ENCODE results near the gene NUP85. TPM values are rescaled to one million over a fixed set of nuclear protein-coding genes. Genes with fewer than 3 reads are reported as not detected.
"Not testable (repeated sequence)": the region's sequence is repeated elsewhere in the genome, so short reads cannot be mapped to it uniquely, and the experiment has no call there.

NUP85 gene
- total and polyA plus RNA-seq, 2 of the 4 experiments (the other 2 are of a cell fraction), result 29.4 to 54.4 TPM

GRCh38 chr17:75207050-75207407, 1.6 kb downstream of the NUP85 start:
- in situ Hi-C loops (cut with MboI; ENCODE audit: low sequenced_read_pairs), result loop anchor here (10.0 kb wide), 2 partner anchors 142 to 242 kb away; no protein-coding TSS in a partner anchor
- intact Hi-C loops (cut with micrococcal nuclease), result loop anchor here (10.0 kb wide), 1 partner anchor 142 kb away; no protein-coding TSS in a partner anchor
- H3K4me1 ChIP-seq (ENCODE audit: control insufficient read depth, insufficient read depth, low read length); DNase-seq; H3K4ac ChIP-seq (ENCODE audit: low read depth, low read length); H4K5ac ChIP-seq (ENCODE audit: low read depth, low read length); H4K91ac ChIP-seq (ENCODE audit: insufficient read depth, low read depth, low read length); H3K27ac ChIP-seq (ENCODE audit: insufficient read depth, low read length); H2BK15ac ChIP-seq (ENCODE audit: low read depth, low read length); H2BK120ac ChIP-seq (ENCODE audit: low read depth, low read length); H2AK9ac ChIP-seq (replicated peaks; ENCODE audit: low read depth, low read length, poor library complexity); H3K18ac ChIP-seq (ENCODE audit: low read depth, low read length); H4K8ac ChIP-seq (ENCODE audit: low read depth in 2 of 2, low read length in 2 of 2); H3K56ac ChIP-seq (ENCODE audit: extremely low read depth, insufficient read depth, low read length); H3K9me1 ChIP-seq (ENCODE audit: insufficient read depth, low read length); H3K14ac ChIP-seq (replicated peaks; ENCODE audit: low read depth, low read length); H3K9me3 ChIP-seq (ENCODE audit: control insufficient read depth, insufficient read depth, low read length); H3K23ac ChIP-seq (ENCODE audit: low read depth, low read length); H3K4me3 ChIP-seq (ENCODE audit: insufficient read depth, low read depth, low read length); ATAC-seq (ENCODE audit: low read depth); H4K20me1 ChIP-seq (ENCODE audit: insufficient read depth, low read length); H2AFZ ChIP-seq (replicated peaks; ENCODE audit: low read length, poor library complexity); BruUV-seq (replicated peaks); H2BK20ac ChIP-seq (ENCODE audit: low read depth, low read length); H3K27me3 ChIP-seq (ENCODE audit: control insufficient read depth, insufficient read depth, low read length); CTCF ChIA-PET; H2BK5ac ChIP-seq (ENCODE audit: low read depth, low read length, poor library complexity, severe bottlenecking); H3K4me2 ChIP-seq (ENCODE audit: low read depth, low read length); H3K9ac ChIP-seq (ENCODE audit: low read depth, low read length); dilution Hi-C loops (cut with HindIII; ENCODE audit: low sequenced_read_pairs, unreplicated experiment); H2AK5ac ChIP-seq (ENCODE audit: low read depth, low read length); POLR2A ChIA-PET (ENCODE audit: unreplicated experiment): not testable (repeated sequence)
- WGBS, 2 experiments (ENCODE audit: extremely low coverage in 2 of 2, insufficient read length in 1 of 2), result 90% methylated on average over 2 of the region's 8 CpGs; no CpG with 5 or more reads in 1 of the 2 experiments
- Histone ChIP-seq H3K36me3 (ENCODE audit: control insufficient read depth, insufficient read depth, low read length) (peaks cover 13% of the 10 kb centered on the region), H3K79me1 (ENCODE audit: low read depth in 1 of 2, low read length in 2 of 2) (peaks cover 5 to 22% of the 10 kb centered on the region in 2 experiments; a peak in 3 of 4 replicates)
